HG03196 (cell line): ENCODE data around the gene DDX23.
"Not testable (repeated sequence)": the region's sequence is repeated elsewhere in the genome, so short reads cannot be mapped to it uniquely, and the experiment has no call there.

ENCODE experiments used
- ATAC-seq: cut with Tn5 transposase; IDR thresholded peaks from one replicate; pipeline ENCODE4 v1.9.1; 2021; ENCODE audit not compliant: unreplicated experiment

The DDX23 gene

GRCh38 chr12:48863291-48863690, 11.3 kb upstream of the DDX23 start:
- no peak for ATAC-seq

- no peak for ATAC-seq
These were observed 10.8 kb upstream of the DDX23 start for GRCh38 chr12:48862760-48863159.

DNA sequence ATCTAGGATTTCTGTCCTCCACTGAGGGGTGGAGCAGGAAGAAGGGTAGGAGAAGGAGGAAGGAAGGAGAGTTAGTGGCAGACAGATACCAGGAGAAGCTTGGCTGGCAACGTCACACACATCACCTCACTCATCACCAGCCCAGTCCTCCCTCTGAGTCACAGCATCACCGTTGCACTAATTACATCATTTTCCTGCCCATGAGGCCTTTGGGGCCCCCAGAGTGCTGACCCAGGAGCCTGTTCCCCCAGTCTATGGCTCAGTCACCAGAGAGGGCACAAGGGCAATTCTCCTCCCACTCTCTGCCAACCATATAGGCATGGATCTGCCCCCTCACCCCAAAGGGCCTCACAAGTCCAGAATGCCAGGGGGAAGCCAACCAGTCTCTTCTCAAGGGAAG, 9.1 kb upstream of the DDX23 start:
- no peak for ATAC-seq

DNA sequence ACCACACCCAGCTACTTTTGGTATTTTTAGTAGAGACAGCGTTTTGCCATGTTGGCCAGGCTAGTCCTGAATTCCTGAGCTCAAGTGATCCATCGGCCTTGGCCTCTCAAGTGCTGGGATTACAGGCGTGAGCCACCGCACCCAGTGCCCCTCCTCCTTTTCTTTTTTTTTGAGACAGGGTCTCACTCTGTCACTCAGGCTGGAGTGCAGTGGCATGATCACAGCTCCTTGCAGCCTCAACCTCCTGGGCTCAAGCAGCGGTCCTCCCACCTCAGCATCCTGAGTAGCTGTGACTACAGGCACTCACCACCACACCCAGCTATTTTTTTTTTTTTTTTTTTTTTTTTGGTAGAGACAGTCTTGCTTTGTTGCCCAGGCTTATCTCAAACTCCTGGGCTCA, 8.3 kb upstream of the DDX23 start:
- not testable (repeated sequence) for ATAC-seq

DNA sequence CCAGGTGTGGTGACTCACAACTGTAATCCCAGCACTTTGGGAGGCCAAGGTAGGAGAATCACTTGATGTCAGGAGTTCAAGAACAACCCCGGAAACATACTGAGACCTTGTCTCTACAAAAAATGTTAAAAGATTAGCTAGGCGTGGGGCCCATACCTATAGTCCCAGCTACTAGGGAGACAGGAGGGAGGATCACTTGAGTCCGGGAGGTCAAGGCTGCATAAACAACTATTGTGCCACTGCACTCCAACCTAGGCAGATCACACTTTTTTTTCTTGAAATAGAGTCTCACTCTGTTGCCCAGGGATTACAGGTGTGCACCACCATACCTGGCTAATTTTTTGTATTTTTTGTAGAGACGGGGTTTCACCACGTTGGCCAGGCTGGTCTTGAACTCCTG, 7.6 kb upstream of the DDX23 start:
- no peak for ATAC-seq

DNA sequence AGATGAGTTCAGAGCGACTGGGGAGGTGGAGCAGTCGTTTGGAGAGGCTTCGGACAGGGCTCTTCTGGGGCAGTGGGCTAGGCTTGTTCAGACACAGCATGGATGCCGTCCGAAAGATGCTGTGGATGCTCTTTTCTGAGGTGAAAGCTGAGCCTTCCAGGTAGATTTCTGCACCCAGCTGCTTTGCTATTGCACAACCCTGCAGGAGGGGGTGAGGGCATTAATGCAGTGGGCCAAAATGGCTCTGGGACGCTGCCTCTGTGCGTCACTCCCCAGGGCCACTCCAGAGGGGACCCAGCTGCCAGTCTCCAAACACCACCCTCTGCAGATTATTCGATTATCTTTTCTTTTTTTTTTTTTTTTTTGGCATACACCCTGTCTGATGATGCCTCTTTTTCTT, 6.1 kb upstream of the DDX23 start:
- no peak for ATAC-seq

DNA sequence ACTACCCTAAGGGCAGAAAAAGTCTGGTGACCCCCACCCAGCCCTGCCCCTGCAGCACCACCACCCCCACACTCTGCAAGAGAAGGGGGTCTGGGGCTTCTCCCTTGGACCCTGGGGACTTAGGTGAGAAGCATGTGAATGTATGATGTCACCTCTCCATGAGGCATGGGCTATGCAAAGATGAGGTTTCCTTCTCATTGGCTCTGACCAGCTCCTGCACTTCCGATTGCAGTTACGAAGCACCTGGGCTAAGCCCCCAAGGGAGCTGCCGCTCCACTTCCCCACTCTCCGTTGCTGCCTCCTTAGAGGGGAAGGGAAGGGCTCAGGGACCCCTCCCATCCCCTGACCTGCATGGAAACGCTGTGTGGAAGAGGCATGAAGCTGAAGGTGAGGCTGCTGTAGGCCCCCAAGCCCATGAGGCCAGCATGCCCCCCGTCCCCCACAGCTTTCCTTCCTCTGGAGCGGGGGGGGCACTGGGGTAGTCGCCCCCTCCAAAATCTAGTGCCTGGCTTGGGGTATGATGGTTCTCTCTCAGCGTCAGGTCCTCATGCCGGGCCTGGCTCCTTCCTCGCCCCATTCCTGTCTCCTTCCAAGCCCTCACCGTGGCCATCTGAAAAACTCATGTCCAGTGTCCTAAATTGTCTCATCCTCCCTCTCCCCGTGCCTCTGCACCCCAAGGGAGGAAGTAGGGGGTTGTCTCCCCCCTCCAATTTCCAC, 5.5 kb upstream of the DDX23 start:
- no peak for ATAC-seq

GRCh38 chr12:48856379-48856778, 4.4 kb upstream of the DDX23 start:
- no peak for ATAC-seq

DNA sequence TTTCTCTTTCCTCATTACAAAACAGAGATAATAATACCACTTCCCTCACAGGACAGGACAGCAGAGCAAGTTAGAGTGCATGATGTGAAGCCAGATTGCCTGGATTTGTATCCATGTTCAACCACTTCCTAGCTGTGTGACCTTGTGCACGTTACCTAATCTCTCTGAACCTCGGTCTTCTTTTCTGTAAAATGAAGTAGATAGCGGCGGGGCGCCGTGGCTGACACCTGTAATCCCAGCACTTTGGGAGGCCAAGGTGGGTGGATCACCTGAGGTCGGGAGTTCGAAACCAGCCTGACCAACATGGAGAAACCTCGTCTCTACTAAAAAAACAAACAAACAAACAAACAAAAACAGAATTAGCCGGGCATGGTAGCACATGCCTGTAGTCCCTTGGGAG, 3.0 kb upstream of the DDX23 start:
- not testable (repeated sequence) for ATAC-seq

DNA sequence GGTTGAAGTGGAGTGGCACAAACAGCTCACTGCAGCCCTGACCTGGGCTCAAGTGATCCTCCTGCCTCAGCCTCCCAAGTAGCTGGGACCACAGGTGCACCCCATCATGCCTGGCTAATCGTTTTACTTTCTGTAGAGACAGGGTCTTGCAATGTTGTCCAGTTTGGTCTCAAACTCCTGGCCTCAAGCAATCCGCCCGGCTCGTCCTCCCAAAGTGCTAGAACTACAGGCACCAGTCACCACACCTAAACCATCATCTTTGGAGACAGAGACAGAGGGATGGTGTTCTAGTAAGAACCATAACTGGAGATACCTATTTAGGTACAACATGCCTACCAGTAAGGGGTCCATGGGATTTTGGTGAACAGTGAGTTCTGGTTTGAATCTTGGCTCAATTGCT, 2.5 kb upstream of the DDX23 start:
- ATAC-seq: no peak

DNA sequence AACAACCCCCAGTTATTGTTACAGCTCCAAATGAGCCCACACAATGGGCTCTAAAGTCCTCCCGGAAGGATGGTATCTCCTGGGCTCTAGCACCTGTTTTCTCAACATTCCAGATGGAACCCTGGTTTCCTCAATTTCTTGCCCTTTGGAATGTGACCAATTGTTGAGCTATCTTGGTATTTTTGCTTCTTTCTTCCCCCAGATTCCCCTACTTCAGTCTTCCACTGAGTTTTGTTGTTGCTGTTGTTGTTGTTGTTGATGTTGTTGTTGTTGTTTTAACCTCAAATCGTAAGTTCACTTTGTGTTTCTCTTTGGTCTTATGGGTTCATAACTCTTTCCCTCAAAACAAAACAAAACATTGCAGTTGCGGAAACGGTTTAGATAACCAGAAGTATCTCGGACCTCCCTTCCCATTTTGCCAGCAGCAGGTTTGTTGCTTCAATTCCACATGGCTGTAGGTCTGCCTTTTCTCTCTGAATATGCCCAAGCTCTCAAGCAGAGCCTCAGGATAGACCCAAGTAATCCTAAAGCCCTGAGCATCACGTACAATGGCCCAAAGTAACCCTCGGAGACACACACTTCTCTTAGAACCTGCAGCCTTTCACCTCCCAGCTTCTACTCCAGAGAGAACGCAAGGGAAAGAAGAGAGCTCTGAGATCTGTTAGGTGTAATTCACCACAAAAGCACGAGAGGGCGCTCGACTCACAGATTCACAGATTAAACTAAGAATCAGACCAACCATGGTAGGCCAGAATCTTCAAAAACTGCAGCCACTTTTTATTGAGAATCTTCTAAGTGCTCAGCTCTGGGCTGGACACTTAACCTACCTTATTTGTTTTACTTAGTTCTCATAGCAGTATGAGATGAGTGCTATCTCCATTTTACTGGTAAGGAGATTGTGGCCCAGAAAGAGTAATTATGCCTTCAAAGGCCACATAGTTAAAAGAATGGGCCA, 1.0 kb upstream of the DDX23 start:
- peak; percentile 5 for ATAC-seq

DNA sequence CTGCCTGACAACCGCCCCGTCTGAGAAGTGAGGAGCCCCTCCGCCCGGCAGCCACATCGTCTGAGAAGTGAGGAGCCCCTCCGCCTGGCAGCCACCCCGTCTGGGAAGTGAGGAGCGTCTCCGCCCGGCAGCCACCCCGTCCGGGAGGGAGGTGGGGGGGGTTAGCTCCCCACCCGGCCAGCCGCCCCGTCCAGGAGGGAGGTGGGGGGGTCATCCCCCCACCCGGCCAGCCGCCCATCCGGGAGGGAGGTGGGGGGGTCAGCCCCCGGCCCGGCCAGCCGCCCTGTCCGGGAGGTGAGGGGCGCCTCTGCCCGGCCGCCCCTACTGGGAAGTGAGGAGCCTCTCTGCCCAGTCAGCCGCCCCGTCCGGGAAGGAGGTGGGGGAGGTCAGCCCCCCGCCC, 9.9 kb downstream of the DDX23 start:
- not testable (repeated sequence) for ATAC-seq

DNA sequence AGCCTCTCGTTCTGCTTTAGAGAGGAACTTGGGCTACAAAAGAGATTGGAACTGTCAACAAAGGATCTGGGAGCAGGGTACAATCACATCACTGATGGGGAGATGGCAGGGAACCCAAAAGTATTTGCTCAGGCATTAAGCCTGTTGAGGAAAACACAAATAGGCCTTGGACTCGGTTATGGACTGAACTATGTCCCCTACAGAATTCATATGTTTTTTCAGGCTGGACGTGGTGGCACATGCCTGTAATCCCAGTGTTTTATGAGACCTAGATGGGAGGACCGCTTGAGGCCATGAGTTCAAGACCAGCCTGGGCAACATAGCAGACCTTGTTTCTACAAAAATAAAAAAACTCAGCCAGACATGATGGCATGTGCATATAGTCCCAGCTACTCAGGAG, 13.9 kb downstream of the DDX23 start:
- no peak for ATAC-seq

DNA sequence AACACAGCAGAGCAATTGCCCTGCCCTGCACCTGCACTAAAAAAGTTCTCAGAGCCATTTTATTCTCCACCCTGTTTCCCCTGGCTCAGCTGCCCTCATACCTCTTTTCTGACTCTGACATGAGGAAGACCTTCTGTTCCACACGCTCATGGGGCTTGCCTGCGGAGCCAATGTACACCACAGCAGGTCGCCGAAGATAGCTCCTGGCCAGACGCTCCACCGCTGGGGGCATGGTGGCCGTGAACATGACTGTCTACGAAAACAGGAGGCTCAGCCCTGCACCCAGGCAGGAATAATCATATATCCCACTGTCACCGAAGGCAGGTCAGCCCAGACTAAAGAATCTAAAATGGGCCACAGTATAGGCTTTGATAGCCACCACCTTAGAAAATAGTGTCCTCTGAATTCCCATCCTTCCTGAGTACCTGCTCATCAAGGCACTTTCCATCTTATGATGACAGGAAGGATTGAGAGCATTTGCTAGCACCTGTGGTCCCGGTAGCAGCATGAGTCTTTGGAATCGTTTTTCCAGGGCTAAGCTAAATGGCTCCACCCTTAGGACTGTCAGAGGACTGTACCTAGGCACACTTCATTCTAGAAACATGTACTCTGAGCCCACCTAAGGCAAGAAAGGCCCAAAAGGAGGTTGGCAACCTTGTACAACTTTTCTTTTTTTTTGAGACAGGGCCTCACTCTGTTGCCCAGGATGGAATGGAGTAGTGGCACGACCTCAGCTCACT, 19.5 kb downstream of the DDX23 start:
- ATAC-seq: no peak

- no peak for ATAC-seq
These were observed 20.7 kb downstream of the DDX23 start for GRCh38 chr12:48831257-48831656.

DNA sequence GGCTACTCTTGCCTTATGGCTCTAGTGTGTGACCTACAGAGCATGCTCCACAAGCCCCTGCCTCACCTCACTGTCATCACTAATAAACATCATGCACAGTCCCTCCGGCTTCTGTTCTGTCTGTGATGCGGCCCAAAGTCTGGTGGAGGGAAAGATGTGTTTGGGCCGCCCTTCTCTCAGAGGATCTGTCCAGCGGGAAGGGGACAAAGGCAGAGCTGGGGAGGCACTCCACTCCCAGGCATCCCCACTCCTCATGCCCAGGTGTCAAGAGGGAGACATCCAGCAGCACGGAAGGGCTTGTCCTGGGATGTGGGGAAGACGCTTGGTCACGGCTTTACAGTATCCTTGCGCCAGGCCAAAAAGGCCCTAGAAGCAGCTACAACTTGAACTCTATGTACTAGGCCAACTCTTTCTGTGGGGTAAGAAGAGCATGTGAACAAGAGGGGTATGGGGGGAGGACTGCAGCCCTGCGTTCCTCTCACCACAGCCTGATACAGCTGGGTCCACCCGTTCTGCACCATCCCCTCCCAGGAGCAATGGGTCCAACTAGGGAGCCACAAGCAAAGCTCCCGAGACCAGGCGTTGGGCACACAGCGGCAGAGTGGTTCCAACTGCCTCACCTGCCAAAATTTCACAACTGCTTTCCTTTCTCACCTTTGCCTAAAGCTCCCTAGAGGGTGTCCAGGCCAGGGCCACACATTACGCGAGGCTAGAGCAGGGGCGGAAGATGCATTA, 23.0 kb downstream of the DDX23 start:
- ATAC-seq: no peak

- no peak for ATAC-seq
These were observed 23.7 kb downstream of the DDX23 start for GRCh38 chr12:48828293-48828692.

- no peak for ATAC-seq
These were observed 24.4 kb downstream of the DDX23 start for GRCh38 chr12:48827513-48828096.

DNA sequence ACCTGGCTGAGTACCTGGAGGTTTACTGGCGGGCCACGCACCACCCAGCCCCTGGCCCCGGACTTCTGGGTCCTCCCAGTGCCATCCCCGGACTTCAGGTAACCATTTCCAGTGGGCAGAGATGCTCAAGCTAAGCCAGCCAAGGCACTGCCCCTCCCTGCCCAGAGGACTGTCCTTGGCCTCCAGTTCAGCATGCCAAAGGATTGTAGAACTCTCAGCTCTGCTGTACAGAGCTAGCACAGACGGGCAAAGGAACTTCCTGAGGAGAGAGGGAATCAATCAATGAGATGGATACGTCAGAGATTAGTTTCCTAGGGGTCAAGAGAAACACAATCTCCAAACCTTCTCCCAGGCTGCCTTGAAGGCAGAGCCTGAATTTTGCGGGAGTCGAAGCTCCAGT, 24.9 kb downstream of the DDX23 start:
- ATAC-seq: no peak

- no peak for ATAC-seq
These were observed 25.6 kb downstream of the DDX23 start for GRCh38 chr12:48826209-48826855.
